K562 (cell line): Measurements from ENCODE around the gene C2orf92. TPM values are rescaled to one million over a fixed set of nuclear protein-coding genes. Genes with fewer than 3 reads are reported as not detected.

ENCODE experiments used
- ATAC-seq: fragments of 200-7000 bp; cut with Tn5 transposase; 3 replicates; pipeline ENCODE4 v1.9.1; 2020; ENCODE audit warnings: moderate library complexity
- BruUV-seq: library from RNA; stranded (reverse); fragments of 400-500 nt; replicated peaks from 2 replicates; lab custom pipeline; 2021; lab: Mats Ljungman, UMichigan
- CTCF ChIA-PET: fragments of 300-600 bp; formaldehyde crosslinking; extraction: SDS; loops from one replicate; lab custom pipeline; 2021; ENCODE audit warnings: low intra/inter-chr PET ratio; lab: Yijun Ruan, JAX
- POLR2A ChIA-PET: fragments of 300-600, 350-650 bp; sonication (Branson Sonifier 250); formaldehyde crosslinking; extraction: SDS; loops from one replicate; lab custom pipeline; 2021; ENCODE audit warnings: antibody characterized with exemption, inconsistent platforms; lab: Yijun Ruan, JAX
- DNase-seq, 4 experiments: peaks; one replicate each; pipeline versions ENCODE4 v3.0.0 to v3.0.0-alpha.2; 2011 to 2018; ENCODE audit warnings: low spot score in 3 of 4, mixed read lengths in 3 of 4; ENCODE audit errors: extremely low read depth in 1 of 4
- FAIRE-seq: peaks from 2 replicates; lab custom pipeline; 2011; peaks lifted over from hg19 to GRCh38; lab: Jason Lieb, UNC
- H2AFZ ChIP-seq: 2 replicates; pipeline ENCODE4 v1.6.0; 2011; ENCODE audit warnings: low read depth, low read length, control low read depth, inconsistent platforms
- H3K27ac ChIP-seq: fragments of 200-600 bp; 3 replicates; pipeline ENCODE4 v1.8.0; 2011; ENCODE audit warnings: low read depth, mild to moderate bottlenecking, control low read depth, inconsistent platforms, low read length, moderate library complexity, mixed read lengths; ENCODE audit errors: extremely low read depth
- H3K27me3 ChIP-seq, 2 experiments: fragments of 300-600 bp in 1 of 2; 2 replicates in 1 of 2; 3 replicates in 1 of 2; pipeline versions ENCODE4 v1.6.0 to v1.8.0; 2011; ENCODE audit warnings: inconsistent platforms in 2 of 2, low read length in 2 of 2, mild to moderate bottlenecking in 1 of 2, mixed read lengths in 1 of 2, moderate library complexity in 1 of 2; ENCODE audit not compliant: control insufficient read depth in 2 of 2, insufficient read depth in 2 of 2
- H3K36me3 ChIP-seq: fragments of 300-600 bp; 3 replicates; pipeline ENCODE4 v1.8.0; 2011; ENCODE audit warnings: mild to moderate bottlenecking, low read length, inconsistent platforms; ENCODE audit not compliant: control insufficient read depth, insufficient read depth
- H3K4me1 ChIP-seq, 2 experiments: fragments of 200-600 bp in 1 of 2; replicated peaks in 1 of 2; 2 replicates in 1 of 2; 3 replicates in 1 of 2; pipeline versions ENCODE4 v1.5.1 to v1.8.0; 2011; ENCODE audit warnings: inconsistent platforms in 2 of 2, low read length in 2 of 2, mild to moderate bottlenecking in 1 of 2, mixed read lengths in 1 of 2, moderate library complexity in 1 of 2; ENCODE audit not compliant: control insufficient read depth in 2 of 2, insufficient read depth in 2 of 2
- H3K4me2 ChIP-seq: 2 replicates; pipeline ENCODE4 v1.6.1; 2011; ENCODE audit warnings: low read length, control low read depth, inconsistent platforms, mixed read lengths; ENCODE audit not compliant: insufficient read depth
- H3K4me3 ChIP-seq: fragments of 200-600 bp; sonication (generic), shearing (Covaris generic); 2 replicates; pipeline ENCODE4 v1.5.1; 2016; ENCODE audit warnings: control low read depth, inconsistent platforms
- H3K79me2 ChIP-seq: fragments of 200-600 bp; 3 replicates; pipeline ENCODE4 v1.8.0; 2011; ENCODE audit warnings: low read length, inconsistent platforms; ENCODE audit not compliant: control insufficient read depth, insufficient read depth
- H3K9ac ChIP-seq, 2 experiments: 2 replicates each; pipeline versions ENCODE4 v1.6.0 to v1.6.1; 2011; ENCODE audit warnings: low read depth in 2 of 2, low read length in 2 of 2, control low read depth in 1 of 2, inconsistent platforms in 1 of 2, mild to moderate bottlenecking in 1 of 2, mixed read lengths in 1 of 2; ENCODE audit not compliant: insufficient read depth in 1 of 2
- H3K9me1 ChIP-seq: one replicate; pipeline ENCODE4 v1.6.0; 2011; ENCODE audit warnings: inconsistent platforms, mild to moderate bottlenecking, low read length, moderate library complexity; ENCODE audit not compliant: control insufficient read depth, insufficient read depth
- H3K9me3 ChIP-seq: replicated peaks from 2 replicates; pipeline ENCODE4 v1.5.1; 2011; ENCODE audit warnings: low read depth, low read length, inconsistent platforms; ENCODE audit not compliant: control insufficient read depth, insufficient read depth
- H4K20me1 ChIP-seq: replicated peaks from 2 replicates; pipeline ENCODE4 v1.6.1; 2011; ENCODE audit warnings: low read length, inconsistent platforms, mixed read lengths; ENCODE audit not compliant: control insufficient read depth, insufficient read depth
- BCOR ChIP-seq: fragments of 450-650 bp; IDR thresholded peaks from 2 replicates; pipeline ENCODE4 v1.6.1; 2016
- CBX3 ChIP-seq, 2 experiments: IDR thresholded peaks; 1 replicate in 1 of 2; 2 replicates in 1 of 2; pipeline ENCODE4 v1.6.1; 2012; ENCODE audit warnings: inconsistent platforms in 2 of 2, low read length in 2 of 2, borderline replicate concordance in 1 of 2, control low read depth in 1 of 2
- KAT2B ChIP-seq: IDR thresholded peaks from one replicate; pipeline ENCODE4 v1.6.1; 2012; ENCODE audit warnings: low read depth, mild to moderate bottlenecking, control low read depth, inconsistent platforms, low read length, moderate library complexity
- KLF10 ChIP-seq: fragments of 250-450 bp; sonication (Bioruptor Pico); IDR thresholded peaks from 2 replicates; pipeline ENCODE4 v1.6.1; 2021; ENCODE audit warnings: matching md5 sums
- MEF2D ChIP-seq: conservative IDR thresholded peaks from 2 replicates; pipeline ENCODE4 v1.6.1; 2016; ENCODE audit warnings: low read depth, missing genetic modification characterization, missing compliant biosample characterization
- MEIS2 ChIP-seq: fragments of 450-650 bp; IDR thresholded peaks from 2 replicates; pipeline ENCODE4 v1.6.1; 2014; ENCODE audit warnings: mild to moderate bottlenecking; ENCODE audit not compliant: partially characterized antibody
- NR2C2 ChIP-seq, 2 experiments: fragments of 200-800 bp in 1 of 2; sonication (Bioruptor generic) in 1 of 2; sonication (generic) in 1 of 2; formaldehyde crosslinking in 1 of 2; IDR thresholded peaks; 2 replicates each; pipeline versions ENCODE4 v1.6.1 to v1.8.0; 2016 to 2022; ENCODE audit warnings: mild to moderate bottlenecking in 1 of 2, missing compliant biosample characterization in 1 of 2, missing genetic modification characterization in 1 of 2, missing genetic modification reagents in 1 of 2
- RBM25 ChIP-seq: fragments of 200-400 bp; formaldehyde crosslinking; IDR thresholded peaks from 2 replicates; pipeline ENCODE4 v1.6.1; 2018; ENCODE audit warnings: low read length, low read depth, moderate library complexity; ENCODE audit not compliant: severe bottlenecking
- ZC3H11A ChIP-seq: IDR thresholded peaks from 2 replicates; pipeline ENCODE4 v1.6.1; 2012; ENCODE audit warnings: low read depth, low read length, improper control_type of control experiment
- ZFP1 ChIP-seq: fragments of 450-650 bp; formaldehyde crosslinking; IDR thresholded peaks from 2 replicates; pipeline ENCODE4 v1.4.0; 2020; ENCODE audit warnings: mild to moderate bottlenecking, mixed read lengths
- ZNF165 ChIP-seq: fragments of 250-450 bp; sonication (Bioruptor Pico); IDR thresholded peaks from 2 replicates; pipeline ENCODE4 v1.4.0; 2020; ENCODE audit warnings: borderline replicate concordance
- ZNF324 ChIP-seq: fragments of 250-450 bp; sonication (Bioruptor Pico); IDR thresholded peaks from 2 replicates; pipeline ENCODE4 v1.4.0; 2020; ENCODE audit warnings: mild to moderate bottlenecking
- WGBS: fragments of 100-300 bp; shearing (Covaris generic); methylation state at CpG from one replicate; pipeline ENCODE4 v1.1.6; 2016; ENCODE audit warnings: low coverage, mixed read lengths; ENCODE audit not compliant: insufficient coverage; ENCODE audit errors: missing lambda C conversion rate; 5-methylcytosine and 5-hydroxymethylcytosine counted together
- in situ Hi-C: fragments of 300-500 bp; cut with MboI; formaldehyde crosslinking; loops from 4 replicates; pipeline ENCODE4 v1.15.0; 2018; ENCODE audit warnings: inconsistent platforms, mixed read lengths
- intact Hi-C: fragments of 100-400 bp; cut with micrococcal nuclease; formaldehyde crosslinking; loops from 2 replicates; pipeline ENCODE4 v1.14.2; 2022
- polyA plus RNA-seq, 8 experiments: library from polyadenylated mRNA; depleted of rRNA in 4 of 8; stranded (reverse) in 5 of 8; unstranded in 3 of 8; fragments of >200 nt; fragmentation: Nextera tagmentation in 2 of 8; fragmentation: Illumina TruSeq in 1 of 8; extraction: Ambion mirVana in 2 of 8; extraction: Trizol in 1 of 8; gene quantifications; 2 replicates each; pipeline versions ENCODE4 v1.2.1 to v1.2.3, GENCODE V29; 2011 to 2014; ENCODE audit warnings: inconsistent platforms in 1 of 8, missing spikeins in 1 of 8
- total RNA-seq, 7 experiments: library from RNA; depleted of rRNA in 6 of 7; stranded (reverse); fragments of >200 nt in 6 of 7; fragmentation: Illumina TruSeq in 2 of 7; extraction: Trizol in 2 of 7; gene quantifications; 2 replicates each; pipeline versions ENCODE4 v1.2.1 to v1.2.3, GENCODE V29; 2011 to 2021; ENCODE audit warnings: low replicate concordance in 1 of 7
- TF ChIP-seq, protein P1 (sequence below), 2 experiments: IDR thresholded peaks in 1 of 2; conservative IDR thresholded peaks in 1 of 2; 2 replicates each; pipeline ENCODE4 v1.6.1; 2016; ENCODE audit warnings: low read depth in 2 of 2, mild to moderate bottlenecking in 1 of 2, missing compliant biosample characterization in 1 of 2, missing genetic modification characterization in 1 of 2, moderate library complexity in 1 of 2
- TF ChIP-seq, protein P2 (sequence below): fragments of 250-450 bp; sonication (Bioruptor Pico); IDR thresholded peaks from 2 replicates; pipeline ENCODE4 v1.5.0; 2022; ENCODE audit warnings: mild to moderate bottlenecking

The C2orf92 gene
- total and polyA plus RNA-seq, 9 of the 15 experiments (the other 6 are each of a cell fraction or from before 2014, with no cell fraction given), result 0.65 to 6.8 (median 3.6) TPM

DNA sequence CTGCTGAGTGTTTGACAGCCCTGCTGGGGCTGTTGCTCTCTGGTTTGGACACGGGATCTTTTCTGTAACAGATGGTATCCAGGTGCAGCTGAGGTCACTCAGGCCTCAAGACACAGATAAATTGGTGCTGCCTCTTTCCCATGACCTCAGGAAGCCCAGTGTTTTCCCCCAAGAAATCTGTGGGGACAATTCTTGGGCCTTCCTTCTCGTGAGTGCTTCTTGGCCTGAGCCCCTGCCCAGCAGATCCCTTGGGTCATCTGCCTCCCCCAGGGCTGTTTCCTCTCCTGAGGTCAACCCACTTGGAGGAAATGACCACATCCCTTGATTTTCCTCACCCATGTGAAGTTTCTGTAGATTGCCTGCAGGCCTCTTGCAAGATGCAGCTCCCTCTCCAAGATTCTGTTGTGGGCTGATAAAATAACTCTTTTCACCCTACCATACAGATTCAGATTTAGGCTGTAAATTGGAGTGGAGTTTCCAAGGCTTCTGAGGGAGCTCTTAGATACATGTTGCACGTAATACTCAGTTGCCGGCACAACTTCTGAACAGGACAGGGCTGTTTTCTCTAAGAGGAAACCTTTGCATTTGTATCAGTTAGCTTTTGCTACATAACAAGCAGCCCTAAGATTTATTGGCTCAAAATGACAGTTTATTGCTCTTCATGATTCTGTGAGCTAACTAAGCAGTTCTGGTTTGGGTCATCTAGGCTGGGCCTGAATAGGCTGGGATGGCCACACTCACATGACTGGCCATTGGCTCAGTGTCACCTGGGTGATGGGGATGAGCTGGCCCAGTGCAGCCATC lies 57.0 kb downstream of the C2orf92 start:
- H3K36me3 ChIP-seq, result no peaks in the 10 kb centered on the region
- DNase-seq (no peak), FAIRE-seq (no peak), ATAC-seq (no peak)
- no peak overlapping the region for H3K4me2 ChIP-seq
- ChIA-PET POLR2A (interaction anchor here (0.6 kb wide), 1 partner anchor 797 kb away, joined by 3 read pairs; no protein-coding TSS in a partner anchor), CTCF (no interaction called here)
- peaks cover 0 to 39% of the 10 kb centered on the region in 2 experiments; a peak in 2 of 5 replicates for H3K27me3 ChIP-seq
- in situ Hi-C loops, result no loop called here
- H3K9me3 ChIP-seq, result no peaks in the 10 kb centered on the region
- no peak overlapping the region for H2AFZ ChIP-seq
- no peak overlapping the region for H3K4me3 ChIP-seq
- H4K20me1 ChIP-seq, result no peaks in the 10 kb centered on the region
- no peak overlapping the region for H3K27ac ChIP-seq
- no peaks in the 10 kb centered on the region for H3K79me2 ChIP-seq
- BruUV-seq, result no TSS peak
- H3K4me1 ChIP-seq, result peaks cover 0 to 17% of the 10 kb centered on the region in 2 experiments; a peak in 1 of 5 replicates
- WGBS, result 11% methylated on average over 4 of the region's 4 CpGs
- no peaks in the 10 kb centered on the region for H3K9me1 ChIP-seq
- intact Hi-C loops, result no loop called here
- H3K9ac ChIP-seq, result no peak overlapping the region
- TF ChIP-seq MEF2D (tag), result no peak
- no peak for TF ChIP-seq KAT2B
- TF ChIP-seq MEIS2, result peak; percentile 62
- TF ChIP-seq BCOR, result peak; percentile 58
- no peak for TF ChIP-seq KLF10
- peak; percentile 71 for TF ChIP-seq RBM25
- no peak for TF ChIP-seq NR2C2 (CRISPR knock-in tag; IDR thresholded peaks at IDR 0.05)
- TF ChIP-seq NR2C2 (tag; IDR thresholded peaks at IDR 0.05), result peak; percentile 42; the same call in 1 of the 2 replicates
- TF ChIP-seq ZFP1, result no peak
- TF ChIP-seq, protein P1, sequence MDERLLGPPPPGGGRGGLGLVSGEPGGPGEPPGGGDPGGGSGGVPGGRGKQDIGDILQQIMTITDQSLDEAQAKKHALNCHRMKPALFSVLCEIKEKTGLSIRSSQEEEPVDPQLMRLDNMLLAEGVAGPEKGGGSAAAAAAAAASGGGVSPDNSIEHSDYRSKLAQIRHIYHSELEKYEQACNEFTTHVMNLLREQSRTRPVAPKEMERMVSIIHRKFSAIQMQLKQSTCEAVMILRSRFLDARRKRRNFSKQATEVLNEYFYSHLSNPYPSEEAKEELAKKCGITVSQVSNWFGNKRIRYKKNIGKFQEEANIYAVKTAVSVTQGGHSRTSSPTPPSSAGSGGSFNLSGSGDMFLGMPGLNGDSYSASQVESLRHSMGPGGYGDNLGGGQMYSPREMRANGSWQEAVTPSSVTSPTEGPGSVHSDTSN (CRISPR knock-in tag; IDR thresholded peaks at IDR 0.05; ENCODE audit: low read depth), result no peak
- TF ChIP-seq, protein P1 (tag; conservative IDR thresholded peaks at IDR 0.05; ENCODE audit: low read depth), result peak; percentile 65; the same call in 1 of the 2 replicates
- TF ChIP-seq ZNF165 (CRISPR knock-in tag), result no peak
- peak in 1 of 2 experiments; percentile 18; a peak in 1 of 3 replicates for TF ChIP-seq CBX3 (IDR thresholded peaks at IDR 0.05; ENCODE audit: borderline replicate concordance in 1 of 2, low read length in 2 of 2)
- TF ChIP-seq, protein P2, sequence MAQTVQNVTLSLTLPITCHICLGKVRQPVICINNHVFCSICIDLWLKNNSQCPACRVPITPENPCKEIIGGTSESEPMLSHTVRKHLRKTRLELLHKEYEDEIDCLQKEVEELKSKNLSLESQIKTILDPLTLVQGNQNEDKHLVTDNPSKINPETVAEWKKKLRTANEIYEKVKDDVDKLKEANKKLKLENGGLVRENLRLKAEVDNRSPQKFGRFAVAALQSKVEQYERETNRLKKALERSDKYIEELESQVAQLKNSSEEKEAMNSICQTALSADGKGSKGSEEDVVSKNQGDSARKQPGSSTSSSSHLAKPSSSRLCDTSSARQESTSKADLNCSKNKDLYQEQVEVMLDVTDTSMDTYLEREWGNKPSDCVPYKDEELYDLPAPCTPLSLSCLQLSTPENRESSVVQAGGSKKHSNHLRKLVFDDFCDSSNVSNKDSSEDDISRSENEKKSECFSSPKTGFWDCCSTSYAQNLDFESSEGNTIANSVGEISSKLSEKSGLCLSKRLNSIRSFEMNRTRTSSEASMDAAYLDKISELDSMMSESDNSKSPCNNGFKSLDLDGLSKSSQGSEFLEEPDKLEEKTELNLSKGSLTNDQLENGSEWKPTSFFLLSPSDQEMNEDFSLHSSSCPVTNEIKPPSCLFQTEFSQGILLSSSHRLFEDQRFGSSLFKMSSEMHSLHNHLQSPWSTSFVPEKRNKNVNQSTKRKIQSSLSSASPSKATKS (CRISPR knock-in tag), result no peak
- TF ChIP-seq ZNF324 (CRISPR knock-in tag), result no peak
- TF ChIP-seq ZC3H11A, result no peak
